CD4-positive, alpha-beta T cell treated with Interleukin-6 for 4 hours (primary cell): ENCODE data around the gene OXNAD1.

Experiments used
- DNase-seq: peaks from one replicate; pipeline ENCODE4 v3.0.0-alpha.2; 2020; ENCODE audit warnings: mixed read lengths

Gene OXNAD1

GRCh38 chr3:16264708-16265454 is at the start of gene OXNAD1, which contains the start of gene DPH3:
Gene OXNAD1 (plus strand): TSS chr3:16265212. CDS start chr3:16270953, 5,741 bp downstream.
Gene DPH3 (minus strand): TSS chr3:16264943. CDS start chr3:16264876, 67 bp downstream.
- DNase-seq: peak; percentile 99

- no peak for DNase-seq
Observed at GRCh38 chr3:16216373-16216935, 48.6 kb upstream of the OXNAD1 start.

GRCh38 chr3:16219777-16220176 is 45.2 kb upstream of the OXNAD1 start:
- no peak for DNase-seq

GRCh38 chr3:16221990-16222389 is 43.0 kb upstream of the OXNAD1 start:
- DNase-seq: no peak

GRCh38 chr3:16222547-16222946 is 42.5 kb upstream of the OXNAD1 start:
- DNase-seq: no peak

GRCh38 chr3:16224325-16224724 is 40.7 kb upstream of the OXNAD1 start:
- DNase-seq: no peak

GRCh38 chr3:16227566-16227965 is 37.4 kb upstream of the OXNAD1 start:
- DNase-seq: no peak

GRCh38 chr3:16229681-16230080 is 35.3 kb upstream of the OXNAD1 start:
- DNase-seq: no peak

GRCh38 chr3:16231983-16232382 is 33.0 kb upstream of the OXNAD1 start:
- DNase-seq: no peak

- no peak for DNase-seq
Observed at GRCh38 chr3:16233806-16234205, 31.2 kb upstream of the OXNAD1 start.

- DNase-seq: no peak
Observed at GRCh38 chr3:16234281-16234680, 30.7 kb upstream of the OXNAD1 start.

- no peak for DNase-seq
Observed at GRCh38 chr3:16236030-16236639, 28.9 kb upstream of the OXNAD1 start.

GRCh38 chr3:16236856-16237393 is 28.1 kb upstream of the OXNAD1 start:
- DNase-seq: no peak

- DNase-seq: no peak
Observed at GRCh38 chr3:16239086-16239770, 25.8 kb upstream of the OXNAD1 start.

GRCh38 chr3:16239780-16240179 is 25.2 kb upstream of the OXNAD1 start:
- DNase-seq: no peak

GRCh38 chr3:16240229-16241023 is 24.6 kb upstream of the OXNAD1 start:
- DNase-seq: no peak

GRCh38 chr3:16241225-16241624 is 23.8 kb upstream of the OXNAD1 start:
- no peak for DNase-seq

- no peak for DNase-seq
Observed at GRCh38 chr3:16242177-16242576, 22.8 kb upstream of the OXNAD1 start.

GRCh38 chr3:16243706-16244490 is 21.1 kb upstream of the OXNAD1 start:
- DNase-seq: no peak

- no peak for DNase-seq
Observed at GRCh38 chr3:16245609-16246008, 19.4 kb upstream of the OXNAD1 start.

GRCh38 chr3:16247282-16248061 is 17.5 kb upstream of the OXNAD1 start:
- peak; percentile 82 for DNase-seq
